Neural cell (in vitro differentiated cells): ENCODE data around the gene CBX3. TPM values are rescaled to one million over a fixed set of nuclear protein-coding genes. Genes with fewer than 3 reads are reported as not detected.

Experiments used
- H2AFZ ChIP-seq: fragments of 200-600, 300-800 bp; sonication (generic), shearing (Covaris generic); 2 replicates; pipeline ENCODE4 v1.6.0; 2014; ENCODE audit warnings: low read depth, mild to moderate bottlenecking, antibody characterized with exemption, low read length, moderate library complexity
- H3F3A ChIP-seq: fragments of 200-600 bp; shearing (Covaris generic); 2 replicates; pipeline ENCODE4 v1.6.1; 2016; ENCODE audit warnings: mild to moderate bottlenecking, moderate library complexity, mixed read lengths, antibody characterized with exemption, low read length; ENCODE audit not compliant: insufficient read depth, poor library complexity, severe bottlenecking
- H3K27ac ChIP-seq: fragments of 200-600, 300-800 bp; sonication (generic), shearing (Covaris generic); 2 replicates; pipeline ENCODE4 v1.5.1; 2014; ENCODE audit warnings: mild to moderate bottlenecking, low read length, moderate library complexity
- H3K27me3 ChIP-seq: fragments of 300-800, 200-600 bp; sonication (generic), shearing (Covaris generic); 2 replicates; pipeline ENCODE4 v1.6.0; 2014; ENCODE audit warnings: mild to moderate bottlenecking, low read depth, low read length, moderate library complexity; ENCODE audit not compliant: insufficient read depth
- H3K36me3 ChIP-seq: fragments of 300-800, 200-600 bp; sonication (generic), shearing (Covaris generic); 2 replicates; pipeline ENCODE4 v1.5.1; 2014; ENCODE audit warnings: mild to moderate bottlenecking, antibody characterized with exemption, low read length, moderate library complexity; ENCODE audit not compliant: insufficient read depth
- H3K4me2 ChIP-seq: fragments of 300-800, 200-600 bp; sonication (generic), shearing (Covaris generic); 2 replicates; pipeline ENCODE4 v1.6.0; 2014; ENCODE audit warnings: mild to moderate bottlenecking, low read length
- H3K4me3 ChIP-seq: fragments of 300-800, 200-600 bp; sonication (generic), shearing (Covaris generic); 2 replicates; pipeline ENCODE4 v1.5.1; 2014; ENCODE audit warnings: mild to moderate bottlenecking, low read length, moderate library complexity
- H3K79me2 ChIP-seq: fragments of 200-600 bp; shearing (Covaris generic); replicated peaks from 2 replicates; pipeline ENCODE4 v1.6.0; 2014; ENCODE audit warnings: mild to moderate bottlenecking, low read length, moderate library complexity; ENCODE audit not compliant: insufficient read depth
- H3K9ac ChIP-seq: fragments of 300-800, 200-600 bp; sonication (generic), shearing (Covaris generic); 2 replicates; pipeline ENCODE4 v1.6.1; 2016; ENCODE audit warnings: mild to moderate bottlenecking, low read length, mixed read lengths
- H3K9me2 ChIP-seq: fragments of 200-600 bp; shearing (Covaris generic); 2 replicates; pipeline ENCODE4 v1.6.1; 2016; ENCODE audit warnings: mild to moderate bottlenecking, low read length, mixed read lengths; ENCODE audit not compliant: insufficient read depth
- H3K9me3 ChIP-seq: fragments of 200-600, 300-800 bp; sonication (generic), shearing (Covaris generic); 2 replicates; pipeline ENCODE4 v1.6.1; 2016; ENCODE audit warnings: mild to moderate bottlenecking, mixed run types, low read length, moderate library complexity, mixed read lengths
- H4K20me1 ChIP-seq: fragments of 200-600 bp; shearing (Covaris generic); 2 replicates; pipeline ENCODE4 v1.6.1; 2016; ENCODE audit warnings: mild to moderate bottlenecking, mixed run types; ENCODE audit not compliant: insufficient read depth
- CTCF ChIP-seq: fragments of 450-650 bp; IDR thresholded peaks from 2 replicates; pipeline ENCODE4 v1.5.1; 2014; ENCODE audit warnings: antibody characterized with exemption, mild to moderate bottlenecking, moderate library complexity; ENCODE audit not compliant: poor library complexity, severe bottlenecking
- EP300 ChIP-seq: fragments of 450-650 bp; conservative IDR thresholded peaks from 2 replicates; pipeline ENCODE4 v1.6.1; 2014; ENCODE audit warnings: antibody characterized with exemption, mild to moderate bottlenecking, moderate library complexity; ENCODE audit not compliant: poor library complexity, severe bottlenecking
- EZH2 ChIP-seq: fragments of 200-600, 300-800 bp; shearing (Covaris generic), sonication (generic); IDR thresholded peaks from 2 replicates; pipeline ENCODE4 v1.6.1; 2014; ENCODE audit warnings: antibody characterized with exemption, low read length, borderline replicate concordance, mild to moderate bottlenecking; ENCODE audit not compliant: insufficient read depth, poor library complexity, severe bottlenecking
- MXI1 ChIP-seq: fragments of 450-650 bp; conservative IDR thresholded peaks from 2 replicates; pipeline ENCODE4 v1.6.1; 2014; ENCODE audit warnings: antibody characterized with exemption, mild to moderate bottlenecking; ENCODE audit not compliant: poor library complexity, severe bottlenecking
- POLR2AphosphoS5 ChIP-seq: IDR thresholded peaks from 2 replicates; pipeline ENCODE4 v1.6.1; 2012
- RAD21 ChIP-seq: fragments of 450-650 bp; conservative IDR thresholded peaks from 2 replicates; pipeline ENCODE4 v1.6.1; 2014; ENCODE audit warnings: antibody characterized with exemption, mild to moderate bottlenecking, moderate library complexity
- REST ChIP-seq: IDR thresholded peaks from 2 replicates; pipeline ENCODE4 v1.6.1; 2012; ENCODE audit warnings: borderline replicate concordance
- SMC3 ChIP-seq: fragments of 450-650 bp; conservative IDR thresholded peaks from 2 replicates; pipeline ENCODE4 v1.6.1; 2014; ENCODE audit warnings: antibody characterized with exemption, mild to moderate bottlenecking, moderate library complexity; ENCODE audit not compliant: poor library complexity
- TAF1 ChIP-seq: IDR thresholded peaks from 2 replicates; pipeline ENCODE4 v1.6.1; 2012; ENCODE audit warnings: low read depth
- polyA plus RNA-seq: library from polyadenylated mRNA; depleted of rRNA; stranded (reverse); fragments of >200 nt; gene quantifications from 2 replicates; pipeline ENCODE4 v1.2.3, GENCODE V29; 2014

The CBX3 gene
- polyA plus RNA-seq, 1 donor from 2014 or later: 598 TPM

- peaks cover 42% of the 10 kb centered on the region for H3K36me3 ChIP-seq
- H3K9ac ChIP-seq: no peak overlapping the region
- H3K27ac ChIP-seq: no peak overlapping the region
- no peak overlapping the region for H2AFZ ChIP-seq
- H3K4me2 ChIP-seq: no peak overlapping the region
- peaks cover 41% of the 10 kb centered on the region for H3K79me2 ChIP-seq
- no peaks in the 10 kb centered on the region for H3K9me3 ChIP-seq
- no peaks in the 10 kb centered on the region for H3K27me3 ChIP-seq
- H3K4me3 ChIP-seq: no peak overlapping the region
- no peaks in the 10 kb centered on the region for H3F3A ChIP-seq
- TF ChIP-seq MXI1: no peak
- no peak for TF ChIP-seq RAD21
- no peak for TF ChIP-seq CTCF
- TF ChIP-seq EZH2: no peak
- TF ChIP-seq SMC3: no peak
- no peak for TF ChIP-seq REST
- TF ChIP-seq POLR2AphosphoS5: no peak
- TF ChIP-seq TAF1: no peak
- TF ChIP-seq EP300: no peak
- peaks cover 29% of the 10 kb centered on the region for H4K20me1 ChIP-seq
- H3K9me2 ChIP-seq: peaks cover 3% of the 10 kb centered on the region
These were observed 11.1 kb upstream of the CBX3 start for GRCh38 chr7:26190417-26190869.

DNA sequence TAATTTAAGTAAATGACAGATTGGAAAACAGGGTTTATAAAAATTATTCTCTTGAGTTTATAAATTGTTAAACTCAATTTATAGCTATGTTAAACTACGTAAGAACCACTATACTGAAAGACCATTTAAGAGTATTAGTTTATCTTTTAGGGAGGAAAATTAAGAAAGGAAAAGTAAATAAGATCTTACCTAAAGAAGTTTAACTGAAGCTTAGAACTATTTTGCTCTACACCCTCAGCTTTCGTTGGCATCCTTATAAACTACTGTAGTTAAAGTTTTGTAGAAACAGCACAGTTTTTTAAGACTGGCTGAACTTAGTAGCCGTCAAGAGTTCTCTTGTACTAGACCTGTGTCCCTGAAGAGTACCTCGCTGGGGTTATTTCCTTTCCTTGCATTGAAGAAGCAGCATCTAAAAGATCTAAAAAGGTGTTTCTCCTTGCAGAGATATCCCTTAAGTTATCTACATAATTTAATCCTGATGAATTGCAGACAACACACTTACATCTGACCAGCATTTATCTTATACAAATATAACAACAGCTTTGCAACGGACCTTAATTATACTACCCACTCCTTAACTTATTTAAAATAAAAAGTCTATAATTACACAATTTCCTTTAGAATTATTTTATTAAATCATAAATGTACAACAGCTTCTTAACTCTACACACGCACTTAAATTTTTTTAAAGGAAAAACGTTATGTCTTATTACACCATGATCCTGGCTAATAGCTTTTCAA lies 10.1 kb upstream of the CBX3 start:
- no peaks in the 10 kb centered on the region for H3K27me3 ChIP-seq
- peaks cover 3% of the 10 kb centered on the region for H3K9me2 ChIP-seq
- TF ChIP-seq TAF1: no peak
- H3K4me2 ChIP-seq: no peak overlapping the region
- H3K36me3 ChIP-seq: peaks cover 48% of the 10 kb centered on the region
- H3K79me2 ChIP-seq: peaks cover 50% of the 10 kb centered on the region
- H3F3A ChIP-seq: no peaks in the 10 kb centered on the region
- H3K9me3 ChIP-seq: no peaks in the 10 kb centered on the region
- no peak overlapping the region for H3K9ac ChIP-seq
- H3K27ac ChIP-seq: no peak overlapping the region
- H3K4me3 ChIP-seq: no peak overlapping the region
- H4K20me1 ChIP-seq: peaks cover 38% of the 10 kb centered on the region
- no peak overlapping the region for H2AFZ ChIP-seq
